ENCODE data around the gene LRRC27.
A peak's percentile ranks its signal among the peaks of the same experiment; 100 is the strongest.

LRRC27 gene

DNA sequence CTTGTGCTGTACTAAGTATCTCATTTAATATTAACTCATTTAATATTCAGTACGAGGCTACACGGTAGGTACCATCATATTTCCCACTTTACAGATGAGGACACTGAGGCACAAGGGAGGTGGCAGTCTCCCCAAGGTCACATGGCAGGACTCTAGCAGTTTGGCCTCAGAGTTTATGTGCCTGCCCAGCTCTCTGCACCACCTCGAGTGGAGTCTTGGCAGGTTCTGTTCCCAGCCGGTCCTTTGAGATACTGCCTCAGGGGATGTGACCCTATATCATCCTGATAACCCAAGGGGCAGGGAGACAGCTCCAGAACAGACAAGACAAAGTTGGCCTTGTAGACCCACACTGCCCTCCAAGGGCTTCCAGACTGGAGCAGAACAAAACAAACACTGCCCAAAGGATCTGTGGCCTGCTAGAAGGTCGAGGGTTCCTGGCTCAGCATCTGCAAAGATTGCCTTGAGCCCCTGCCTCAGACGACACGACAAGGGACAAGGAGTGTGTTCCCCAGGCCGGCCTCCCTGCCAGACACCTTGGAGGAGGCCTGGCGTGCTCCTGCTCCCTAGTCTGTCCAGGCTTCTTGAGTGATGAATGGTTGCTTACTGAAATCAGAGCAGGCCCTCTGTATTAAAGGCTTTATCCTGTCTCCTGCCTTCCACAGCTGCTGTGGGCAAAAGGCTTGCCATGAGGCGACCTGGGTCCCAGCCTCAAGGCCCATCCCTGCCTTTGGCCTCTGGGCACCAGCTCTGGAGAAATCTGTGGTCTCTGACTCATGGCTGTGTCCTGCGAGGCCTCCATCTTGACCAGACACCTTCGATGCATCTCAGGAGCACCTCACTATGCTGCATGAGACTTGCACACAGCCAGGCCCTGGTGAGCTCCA, 61.1 kb downstream of the LRRC27 start:
- DNase-seq = no peak

DNA sequence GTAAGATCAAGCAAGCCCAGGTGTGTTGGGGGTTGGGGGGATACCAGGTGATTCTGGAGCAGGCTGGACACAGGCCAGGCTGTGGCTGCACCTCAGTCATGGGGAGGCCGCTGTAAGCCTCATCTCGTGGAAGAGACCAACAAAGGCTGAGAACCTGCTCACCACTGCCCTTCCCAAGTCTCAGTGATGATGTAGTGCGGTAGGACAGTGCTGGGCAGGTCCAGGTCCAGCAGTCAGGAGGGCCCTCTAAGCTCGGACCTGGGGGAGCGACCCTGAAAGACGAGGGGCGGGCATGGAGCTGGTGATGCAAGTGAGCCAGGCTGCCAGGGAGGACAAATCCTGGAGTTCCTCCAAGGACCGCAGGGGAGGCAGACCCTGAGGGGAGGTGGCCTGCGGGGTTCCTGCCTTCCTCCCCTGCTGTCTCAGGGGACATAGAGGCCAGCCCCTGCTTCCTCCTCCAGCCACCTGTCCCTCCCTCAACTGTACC, 61.7 kb downstream of the LRRC27 start:
- DNase-seq = no peak

- no peak for DNase-seq
Observed at GRCh38 chr10:132394201-132394811, 62.3 kb downstream of the LRRC27 start.

- DNase-seq = no peak
Observed at GRCh38 chr10:132394936-132395703, 63.1 kb downstream of the LRRC27 start.

- DNase-seq = no peak
Observed at GRCh38 chr10:132395704-132396493, 63.9 kb downstream of the LRRC27 start.

GRCh38 chr10:132396494-132397035, 64.6 kb downstream of the LRRC27 start:
- peak; percentile 67 for DNase-seq

DNA sequence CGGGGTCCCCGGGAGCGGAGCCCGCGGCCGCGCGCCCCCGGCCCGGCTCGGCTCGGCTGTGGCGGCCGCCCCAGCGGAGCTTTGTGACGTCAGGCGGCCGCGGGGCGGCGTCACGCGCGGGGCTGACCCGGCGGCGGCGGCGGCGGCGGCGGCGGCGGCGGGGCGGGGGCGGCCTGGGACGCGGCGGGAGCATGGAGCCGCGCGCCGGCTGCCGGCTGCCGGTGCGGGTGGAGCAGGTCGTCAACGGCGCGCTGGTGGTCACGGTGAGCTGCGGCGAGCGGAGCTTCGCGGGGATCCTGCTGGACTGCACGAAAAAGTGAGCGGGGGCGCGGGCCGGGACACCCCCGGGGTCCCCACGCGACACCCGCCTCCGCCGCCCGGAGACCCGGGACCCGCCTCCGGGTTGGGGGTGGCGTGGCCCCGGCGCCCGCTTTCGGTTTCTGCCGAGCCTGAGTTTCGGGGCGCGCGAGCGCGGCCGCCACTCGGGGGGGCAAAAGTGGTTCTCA, 65.1 kb downstream of the LRRC27 start, which contains the start of gene PWWP2B:
TSS of gene PWWP2B (plus strand) at position 165 of the 506 bp plus-strand sequence. CDS start at position 192, 27 bp downstream.
- DNase-seq = peak; percentile 50

DNA sequence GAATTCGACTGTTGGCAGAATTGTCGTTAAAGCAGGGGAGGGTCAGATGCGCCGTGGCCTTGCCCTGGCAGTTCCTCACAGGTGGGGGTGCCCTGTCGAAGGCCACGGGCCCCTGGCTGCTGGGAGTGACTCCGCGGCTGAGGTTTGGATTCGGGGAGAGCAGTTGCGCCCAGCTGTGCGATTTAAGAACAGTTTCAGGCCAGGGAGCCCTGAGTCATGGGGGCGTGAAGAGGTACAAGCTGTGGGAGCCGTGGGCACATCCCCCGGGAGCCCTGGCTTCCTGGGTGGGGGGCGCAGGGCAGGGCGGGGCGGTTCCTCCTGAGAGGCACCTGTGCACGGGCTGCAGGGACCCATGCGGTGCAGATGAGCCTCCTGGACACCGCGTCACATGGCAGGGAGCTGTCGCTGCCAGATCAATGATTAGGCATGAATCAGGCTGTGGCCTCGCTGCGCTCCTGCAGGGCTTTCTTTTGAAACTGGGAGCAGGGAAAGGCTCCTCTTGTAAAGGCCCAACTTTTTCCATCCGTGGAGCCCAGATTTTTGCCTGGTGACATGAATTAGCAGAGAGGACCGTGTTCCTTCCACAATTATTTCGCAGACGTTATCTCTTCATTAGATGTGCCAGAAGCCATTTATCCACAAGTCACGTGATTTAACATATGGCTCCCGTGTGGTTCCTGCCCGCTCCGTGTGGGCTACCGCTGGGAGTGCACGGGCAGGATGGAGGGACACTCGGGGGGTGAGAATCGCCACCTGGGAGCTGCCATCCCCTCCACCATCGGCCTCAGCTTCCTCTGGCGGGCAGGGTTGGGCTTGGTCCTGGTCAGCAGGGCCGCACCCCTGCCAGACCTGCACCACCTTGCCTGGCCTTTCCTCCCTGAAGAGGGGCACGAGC, 65.9 kb downstream of the LRRC27 start:
- DNase-seq = peak; percentile 62

GRCh38 chr10:132398566-132398991, 66.6 kb downstream of the LRRC27 start:
- no peak for DNase-seq

- no peak for DNase-seq
Observed at GRCh38 chr10:132399117-132400035, 67.4 kb downstream of the LRRC27 start.

DNA sequence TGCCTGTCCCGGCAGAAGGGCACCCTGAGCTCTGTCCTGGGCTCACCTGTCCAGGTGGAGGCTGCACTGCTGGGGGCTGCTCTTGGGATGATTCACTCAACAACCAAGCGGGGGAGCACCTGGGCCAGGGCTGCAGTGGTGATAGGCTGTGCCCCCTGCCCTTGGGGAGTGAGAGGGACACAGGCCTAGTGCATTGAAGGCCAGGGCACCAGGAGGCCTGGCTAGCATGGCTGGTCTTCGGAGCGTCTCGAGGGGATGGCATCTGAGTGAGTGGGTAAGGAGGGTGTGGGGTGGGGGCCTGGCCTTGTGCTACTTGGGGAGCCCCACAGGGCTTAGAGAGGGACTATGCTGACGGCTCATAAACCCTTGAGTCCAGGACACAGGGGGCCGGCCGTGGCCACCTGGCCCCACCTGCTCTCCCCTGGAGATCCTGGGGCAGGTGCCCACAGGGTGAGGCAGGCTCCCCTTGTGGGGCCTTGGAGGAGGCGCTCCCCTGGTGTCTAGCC, 68.1 kb downstream of the LRRC27 start:
- DNase-seq = no peak

- no peak for DNase-seq
Observed at GRCh38 chr10:132400547-132401151, 68.7 kb downstream of the LRRC27 start.

DNA sequence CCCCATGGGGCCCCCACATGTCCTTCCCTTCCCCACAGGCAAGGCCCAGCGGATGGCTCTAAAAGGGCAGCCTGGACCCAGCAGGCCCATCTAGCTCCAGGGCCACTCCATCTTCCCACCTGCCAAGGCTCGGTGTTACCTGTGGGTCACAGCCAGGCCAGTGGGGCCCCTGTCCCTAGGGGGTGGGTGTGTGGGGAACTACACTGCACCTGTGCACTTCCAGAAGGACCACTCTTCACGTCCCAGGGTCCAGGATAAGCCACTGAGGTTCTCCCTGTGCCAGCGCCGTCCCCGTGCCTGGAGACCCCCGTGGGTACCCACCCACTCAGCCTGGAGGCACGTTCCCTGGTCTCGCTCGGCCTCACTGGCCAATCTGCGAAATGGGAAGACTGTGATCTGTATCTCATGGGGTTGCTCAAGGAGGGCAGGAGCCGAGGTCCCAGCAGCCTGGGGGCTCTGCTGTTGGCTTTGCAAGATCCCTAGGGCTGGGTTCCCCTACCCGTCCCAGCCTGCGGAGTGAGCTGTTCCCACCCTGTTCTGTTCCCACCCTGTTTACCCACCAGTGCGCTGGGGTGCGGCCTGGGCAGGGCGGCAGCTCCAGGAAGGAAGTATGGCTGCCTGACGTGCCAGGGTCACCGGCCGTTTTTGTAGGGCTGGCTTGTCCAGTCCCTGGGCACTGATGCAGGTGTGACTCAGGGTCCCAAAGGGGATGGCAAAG, 69.6 kb downstream of the LRRC27 start:
- DNase-seq = no peak

DNA sequence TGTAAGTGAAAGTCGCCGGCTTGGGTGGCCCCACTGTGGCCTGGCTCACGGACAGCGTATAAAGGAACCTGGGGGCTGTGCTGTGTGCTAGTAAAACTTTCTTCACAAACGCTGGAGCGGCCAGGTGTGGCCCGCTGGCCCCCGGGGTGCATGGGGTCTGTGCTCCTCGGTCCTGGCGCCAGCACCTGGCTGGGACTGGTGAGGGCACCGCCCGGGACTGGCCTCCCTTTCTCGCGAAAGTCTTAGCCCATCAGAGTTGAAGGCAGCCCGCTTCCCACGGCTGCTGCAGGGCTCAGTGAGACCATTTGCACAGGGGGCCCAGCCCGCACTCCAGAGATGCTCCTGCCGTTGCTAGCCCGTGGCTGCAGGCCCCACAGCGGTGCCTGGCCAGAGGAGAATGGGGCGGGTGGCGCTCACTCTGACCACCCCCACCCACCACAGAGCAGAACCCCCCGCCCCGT, 70.8 kb downstream of the LRRC27 start:
- no peak for DNase-seq

GRCh38 chr10:132403511-132404168, 71.6 kb downstream of the LRRC27 start:
- no peak for DNase-seq

GRCh38 chr10:132404169-132404880, 72.3 kb downstream of the LRRC27 start:
- no peak for DNase-seq

DNA sequence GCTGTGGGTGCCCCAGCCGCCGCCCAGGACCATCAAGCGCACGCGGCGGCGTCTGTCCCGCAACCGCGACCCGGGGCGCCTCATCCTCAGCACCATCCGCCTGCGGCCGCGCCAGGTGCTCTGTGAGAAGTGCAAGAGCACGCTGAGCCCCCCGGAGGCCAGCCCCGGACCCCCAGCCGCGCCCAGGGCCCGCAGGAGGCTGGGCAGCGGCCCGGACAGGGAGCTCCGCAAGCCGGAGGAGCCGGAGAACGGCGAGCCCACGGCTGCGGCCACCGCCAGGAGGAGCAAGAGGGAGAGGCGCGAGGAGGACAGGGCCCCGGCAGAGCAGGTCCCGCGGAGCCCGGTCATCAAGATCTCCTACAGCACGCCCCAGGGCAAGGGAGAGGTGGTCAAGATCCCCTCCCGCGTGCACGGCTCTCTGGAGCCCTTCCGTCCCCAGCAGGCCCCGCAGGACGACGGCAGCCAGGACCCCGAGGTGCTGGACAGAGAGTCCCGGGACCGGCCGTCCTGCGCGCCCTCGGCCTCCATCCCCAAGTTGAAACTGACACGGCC, 73.0 kb downstream of the LRRC27 start:
- no peak for DNase-seq

All from activated CD4-positive, alpha-beta T cell treated with anti-CD3 and anti-CD28 coated beads for 48 hours (primary cell).